GM18873 (cell line): ENCODE data around the gene TRIP13.

Experiments used
- ATAC-seq: cut with Tn5 transposase; IDR thresholded peaks from one replicate; pipeline ENCODE4 v1.9.1; 2021; ENCODE audit warnings: mild to moderate bottlenecking, moderate library complexity, moderate number of reproducible peaks; ENCODE audit not compliant: unreplicated experiment, low FRiP score

The TRIP13 gene

DNA sequence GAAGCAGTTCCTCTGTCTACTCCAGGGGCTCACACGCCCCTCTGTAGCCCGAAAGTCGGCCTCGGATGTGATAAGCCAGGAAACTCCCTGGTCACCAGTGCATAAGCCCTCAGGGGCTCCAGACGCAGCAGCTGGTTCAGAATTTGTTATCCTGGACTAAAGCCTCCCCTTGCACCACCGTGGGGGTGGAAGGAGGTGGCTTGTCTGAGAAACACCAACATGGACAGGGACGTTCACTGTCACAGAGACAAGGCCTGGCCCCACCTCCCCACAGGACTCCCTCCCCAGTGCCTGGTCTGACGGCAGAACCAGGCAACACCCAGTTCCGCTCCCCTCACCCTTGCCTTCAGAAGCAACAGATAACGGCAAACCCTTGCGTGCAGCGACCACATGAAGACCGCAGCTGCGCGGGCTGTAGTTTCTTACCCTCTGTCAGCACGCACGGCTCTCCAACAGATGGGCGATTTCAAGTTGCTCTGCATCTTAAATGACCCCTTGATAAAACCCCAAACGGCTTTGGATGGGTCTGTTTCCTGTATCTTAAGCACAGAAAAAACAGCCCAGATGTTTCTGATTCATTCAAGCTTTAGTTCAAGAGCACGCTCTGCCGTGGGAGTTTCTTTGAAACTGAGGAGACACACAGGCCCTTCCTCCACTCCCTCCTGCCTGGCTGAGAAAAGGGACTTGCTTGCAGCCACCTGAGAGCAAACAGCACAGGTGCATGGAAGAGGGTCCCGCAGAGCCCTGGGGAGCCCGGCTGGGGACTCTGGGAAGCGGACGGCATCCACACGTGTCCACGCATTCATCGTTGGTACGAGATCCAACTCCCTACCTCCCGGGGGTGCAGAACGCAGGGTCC lies 71.2 kb downstream of the TRIP13 start:
- peak; percentile 55 for ATAC-seq

DNA sequence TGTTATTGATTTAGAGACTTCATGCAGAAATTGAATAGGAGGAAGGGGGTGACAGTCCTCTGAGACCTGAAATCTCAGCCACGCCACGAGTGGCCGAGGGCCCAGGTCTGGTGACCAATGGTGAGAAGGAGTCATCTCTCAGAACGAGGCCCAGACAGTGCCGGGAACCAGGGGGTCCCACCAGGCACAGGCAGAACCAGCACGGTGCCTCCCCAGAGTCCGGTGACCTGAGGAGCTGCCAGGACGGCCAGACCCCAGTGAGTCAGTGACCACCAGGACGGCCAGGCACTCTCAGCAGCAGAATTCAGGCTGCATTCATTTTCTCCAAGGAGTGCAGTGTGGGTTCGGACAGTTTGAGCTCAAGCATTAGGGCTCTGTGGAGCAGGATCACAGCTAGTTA lies 72.1 kb downstream of the TRIP13 start:
- ATAC-seq: no peak

DNA sequence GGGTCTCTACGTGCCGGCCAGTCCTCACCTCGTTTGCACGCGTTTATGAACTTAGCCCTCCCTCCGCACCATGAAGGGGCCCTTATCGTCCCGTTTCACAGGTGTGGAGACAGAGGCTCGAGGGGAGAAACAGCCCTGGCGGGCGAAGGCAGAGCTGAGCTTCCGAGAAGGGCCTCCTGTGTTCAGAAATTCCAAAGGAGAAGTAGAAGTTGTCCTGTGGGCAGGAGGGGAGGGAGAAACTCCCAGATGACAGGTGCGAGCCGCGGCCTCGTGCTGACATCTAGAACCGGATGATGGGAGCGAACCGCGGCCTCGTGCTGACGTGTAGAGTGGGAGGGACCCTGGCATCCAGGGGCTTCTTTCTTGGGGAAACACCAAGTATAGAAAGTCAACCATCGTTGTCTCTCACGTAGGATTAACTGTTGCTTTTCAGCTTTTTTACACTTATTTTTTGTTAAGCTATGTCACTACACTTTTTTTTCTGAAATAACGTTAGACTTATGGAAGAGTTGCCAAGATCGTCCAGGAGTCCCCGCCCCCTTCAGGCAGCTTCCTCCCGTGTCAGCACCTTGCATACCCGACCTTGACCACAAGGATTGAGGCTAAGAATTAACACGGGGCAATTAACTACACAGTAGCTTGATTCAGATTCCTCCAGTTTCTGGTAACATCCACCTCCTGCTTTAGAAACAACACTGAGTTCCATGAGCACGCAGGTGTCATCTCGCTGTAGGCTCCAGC lies 73.1 kb downstream of the TRIP13 start:
- ATAC-seq: no peak

DNA sequence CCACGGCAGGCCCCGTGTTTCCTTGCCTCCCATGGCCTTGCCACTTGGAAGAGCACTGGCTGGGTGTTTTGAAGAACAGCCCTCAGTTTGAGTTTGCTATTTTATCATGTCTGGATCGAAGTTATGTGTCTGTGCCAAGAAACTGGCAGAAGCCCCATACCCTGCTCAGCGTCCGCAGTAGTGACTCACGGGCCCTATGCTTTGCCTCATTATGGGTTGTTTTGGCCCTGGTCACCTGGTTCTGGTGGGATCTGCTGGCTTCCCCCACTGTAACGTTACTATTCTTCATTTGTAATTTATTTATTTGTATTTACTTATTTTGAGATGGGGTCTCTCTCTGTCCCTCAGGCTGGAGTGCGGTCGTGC lies 73.6 kb downstream of the TRIP13 start:
- ATAC-seq: no peak

DNA sequence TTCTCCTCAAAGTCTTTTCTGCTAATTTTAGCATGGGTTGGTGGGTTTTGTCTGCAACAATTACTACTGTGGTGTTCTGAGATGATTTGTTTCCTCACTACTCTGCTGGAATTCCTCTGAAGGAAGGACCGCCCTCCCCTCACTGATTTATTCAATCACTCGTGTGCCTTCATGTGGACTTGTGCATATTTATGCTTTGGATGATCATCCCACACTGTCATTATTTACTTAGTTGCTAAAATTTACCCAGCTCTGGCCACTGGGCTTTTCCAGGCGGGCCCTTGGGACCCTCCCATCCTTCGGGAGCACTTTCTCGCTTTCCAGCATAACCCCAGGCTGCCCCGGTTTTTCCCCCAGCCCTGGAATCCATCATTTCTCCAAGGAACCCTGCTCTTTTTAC lies 74.3 kb downstream of the TRIP13 start:
- no peak for ATAC-seq
